ENCODE results near the gene LSAMP. TPM values are rescaled to one million over a fixed set of nuclear protein-coding genes. Genes with fewer than 3 reads are reported as not detected.

The LSAMP gene
- total RNA-seq, 6 donors from 2014 or later = 7.1 to 28.1 (median 13.4) TPM

- no peaks in the 10 kb centered on the region for H3K9me3 ChIP-seq
- no peak overlapping the region for H3K4me3 ChIP-seq
- H3K4me1 ChIP-seq = no peaks in the 10 kb centered on the region
- H3K27ac ChIP-seq = no peak overlapping the region
- ATAC-seq (ENCODE audit: low FRiP score in 2 of 2) (no peak), DNase-seq (no peak)
- no peak for TF ChIP-seq EP300 (IDR thresholded peaks at IDR 0.05)
- no peak for TF ChIP-seq POLR2A (IDR thresholded peaks at IDR 0.05)
- TF ChIP-seq POLR2AphosphoS5 (IDR thresholded peaks at IDR 0.05) = no peak
- TF ChIP-seq CTCF (IDR thresholded peaks at IDR 0.05) = no peak
- no peaks in the 10 kb centered on the region for H3K27me3 ChIP-seq
- no peaks in the 10 kb centered on the region for H3K36me3 ChIP-seq
- 67 to 82% methylated on average over 6 of the region's 6 CpGs for WGBS, 2 donors
These were observed 584.0 kb downstream of the LSAMP start for GRCh38 chr3:115861166-115861733.

- ATAC-seq (ENCODE audit: low FRiP score in 2 of 2) (no peak), DNase-seq (no peak)
- WGBS, 2 donors = 85 to 88% methylated on average over 2 of the region's 2 CpGs
- Histone ChIP-seq H3K36me3 (no peaks in the 10 kb centered on the region), H3K4me1 (no peaks in the 10 kb centered on the region), H3K9me3 (no peaks in the 10 kb centered on the region), H3K27ac (no peak overlapping the region), H3K27me3 (no peaks in the 10 kb centered on the region), H3K4me3 (no peak overlapping the region)
- TF ChIP-seq CTCF (IDR thresholded peaks at IDR 0.05) (no peak), POLR2AphosphoS5 (IDR thresholded peaks at IDR 0.05) (no peak), POLR2A (IDR thresholded peaks at IDR 0.05) (no peak), EP300 (IDR thresholded peaks at IDR 0.05) (no peak)
These were observed 584.5 kb downstream of the LSAMP start for GRCh38 chr3:115860766-115861165.

GRCh38 chr3:115859002-115859807, 586.1 kb downstream of the LSAMP start:
- H3K4me3 ChIP-seq = no peak overlapping the region
- TF ChIP-seq CTCF (IDR thresholded peaks at IDR 0.05) = no peak
- TF ChIP-seq POLR2AphosphoS5 (IDR thresholded peaks at IDR 0.05) = no peak
- no peak for TF ChIP-seq EP300 (IDR thresholded peaks at IDR 0.05)
- no peak for TF ChIP-seq POLR2A (IDR thresholded peaks at IDR 0.05)
- WGBS, 2 donors = 24 to 34% methylated on average over 4 of the region's 4 CpGs
- H3K36me3 ChIP-seq = no peaks in the 10 kb centered on the region
- no peak overlapping the region for H3K27ac ChIP-seq
- no peaks in the 10 kb centered on the region for H3K4me1 ChIP-seq
- no peaks in the 10 kb centered on the region for H3K27me3 ChIP-seq
- DNase-seq = no peak
- ATAC-seq (ENCODE audit: low FRiP score in 2 of 2) = no peak
- no peaks in the 10 kb centered on the region for H3K9me3 ChIP-seq

GRCh38 chr3:115857518-115858136, 587.7 kb downstream of the LSAMP start:
- Histone ChIP-seq H3K9me3 (no peaks in the 10 kb centered on the region), H3K4me3 (no peak overlapping the region), H3K27ac (no peak overlapping the region), H3K4me1 (no peaks in the 10 kb centered on the region), H3K36me3 (no peaks in the 10 kb centered on the region), H3K27me3 (no peaks in the 10 kb centered on the region)
- DNase-seq (no peak), ATAC-seq (ENCODE audit: low FRiP score in 2 of 2) (no peak)
- TF ChIP-seq POLR2A (IDR thresholded peaks at IDR 0.05) (no peak), CTCF (IDR thresholded peaks at IDR 0.05) (no peak)
- 57 to 60% methylated on average over 3 of the region's 3 CpGs for WGBS, 2 donors
